ENCODE data around the gene TBC1D21. TPM values are rescaled to one million over a fixed set of nuclear protein-coding genes. Genes with fewer than 3 reads are reported as not detected.

TBC1D21 gene, protein sequence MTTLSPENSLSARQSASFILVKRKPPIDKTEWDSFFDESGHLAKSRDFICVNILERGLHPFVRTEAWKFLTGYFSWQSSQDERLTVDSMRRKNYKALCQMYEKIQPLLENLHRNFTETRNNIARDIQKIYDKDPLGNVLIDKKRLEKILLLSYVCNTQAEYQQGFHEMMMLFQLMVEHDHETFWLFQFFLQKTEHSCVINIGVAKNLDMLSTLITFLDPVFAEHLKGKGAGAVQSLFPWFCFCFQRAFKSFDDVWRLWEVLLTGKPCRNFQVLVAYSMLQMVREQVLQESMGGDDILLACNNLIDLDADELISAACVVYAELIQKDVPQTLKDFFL
- total RNA-seq, result not detected in 2 replicates

DNA sequence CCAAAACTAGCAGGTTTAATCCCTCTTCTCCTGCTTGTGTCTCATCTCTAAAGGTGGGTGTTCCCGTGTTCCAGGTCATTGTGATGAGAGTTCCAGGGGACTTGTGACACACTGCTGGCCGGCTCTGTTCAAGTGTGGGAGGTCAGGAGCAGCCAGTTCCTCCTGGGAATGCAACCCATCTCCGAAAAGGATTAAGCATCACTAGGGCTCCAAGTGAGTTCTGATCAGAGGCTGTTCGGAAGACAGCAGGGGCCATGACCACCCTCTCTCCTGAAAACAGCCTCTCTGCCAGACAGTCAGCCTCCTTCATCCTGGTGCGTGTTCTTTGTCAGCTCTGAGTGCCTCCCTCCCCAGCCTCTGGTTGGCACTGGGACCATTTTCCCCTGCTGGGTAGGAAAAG lies at the start of gene TBC1D21:
TBC1D21 (plus strand) TSS at position 109 of the 400 bp plus-strand sequence; CDS start at position 255, 146 bp downstream.

DNA sequence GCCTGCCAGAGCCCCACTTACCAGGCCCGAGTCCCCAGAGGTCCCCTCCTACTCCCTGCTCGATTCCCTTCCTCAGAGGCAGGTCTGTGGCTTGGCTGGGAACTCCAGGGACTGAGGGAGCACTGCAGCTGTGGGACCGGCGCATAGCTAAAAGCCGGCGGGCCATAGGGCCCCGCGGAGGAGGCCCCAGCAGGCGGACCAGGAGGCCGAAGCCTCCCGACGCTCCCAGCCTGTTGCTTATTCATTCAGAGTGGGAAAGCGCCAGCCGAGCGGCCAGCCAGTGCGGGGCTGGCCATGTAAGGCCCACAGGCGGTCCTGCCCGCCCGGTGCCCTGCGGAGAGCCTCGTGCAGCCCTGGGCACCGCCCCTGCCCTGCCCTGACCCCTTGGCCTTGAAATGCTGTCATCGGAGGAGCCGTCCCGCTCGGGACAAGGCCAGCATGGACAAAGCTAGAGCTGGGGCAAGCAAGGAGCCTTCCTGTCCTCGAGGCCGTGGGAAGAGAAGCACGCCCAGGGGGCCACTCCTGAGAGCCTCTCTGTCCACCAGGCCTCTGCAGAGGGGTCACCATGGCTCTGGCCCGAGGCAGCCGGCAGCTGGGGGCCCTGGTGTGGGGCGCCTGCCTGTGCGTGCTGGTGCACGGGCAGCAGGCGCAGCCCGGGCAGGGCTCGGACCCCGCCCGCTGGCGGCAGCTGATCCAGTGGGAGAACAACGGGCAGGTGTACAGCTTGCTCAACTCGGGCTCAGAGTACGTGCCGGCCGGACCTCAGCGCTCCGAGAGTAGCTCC lies 53.0 kb downstream of the TBC1D21 start, which contains the start of gene LOXL1:
LOXL1 (plus strand) TSS at position 244 of the 784 bp plus-strand sequence; CDS start at position 566, 322 bp downstream.

Other genes starting within 250 kb of the TBC1D21 start
- gene NPTN, start 240.2 kb upstream of the TBC1D21 start, total RNA-seq, result 73.1 and 82.7 TPM in 2 replicates
- gene CD276, start 189.2 kb upstream of the TBC1D21 start, total RNA-seq, result 40.6 and 61.4 TPM in 2 replicates
- not detected in 2 replicates for gene INSYN1, start 120.2 kb upstream of the TBC1D21 start, total RNA-seq
- 9.1 and 9.7 TPM in 2 replicates for gene LOXL1, start 52.9 kb downstream of the TBC1D21 start, total RNA-seq
- gene STOML1, start 118.7 kb downstream of the TBC1D21 start, total RNA-seq, result 9.7 and 10.3 TPM in 2 replicates
- gene PML, start 121.2 kb downstream of the TBC1D21 start, total RNA-seq, result 21.1 and 33.4 TPM in 2 replicates
- not detected in 2 replicates for gene GOLGA6A, start 209.0 kb downstream of the TBC1D21 start, total RNA-seq

All from epithelial cell of umbilical artery (primary cell).